GM13976 (cell line): ENCODE data around the gene VARS2.

ENCODE experiments used
- DNase-seq: peaks from one replicate; pipeline ENCODE4 v3.0.0; 2012; ENCODE audit warnings: low spot score
- CTCF ChIP-seq: IDR thresholded peaks from 2 replicates; pipeline ENCODE4 v1.5.1; 2012; ENCODE audit warnings: borderline replicate concordance, mild to moderate bottlenecking; ENCODE audit not compliant: insufficient read depth; ENCODE audit errors: extremely low read depth, missing control alignments, control extremely low read depth
- in situ Hi-C: fragments of 300-500 bp; cut with MboI; formaldehyde crosslinking; loops from one replicate; pipeline ENCODE4 v1.12.0; 2022; ENCODE audit warnings: low sequenced_read_pairs, mixed read lengths, inconsistent platforms; ENCODE audit not compliant: unreplicated experiment

The VARS2 gene

GRCh38 chr6:30894381-30894780, 19.7 kb upstream of the VARS2 start:
- no peak for TF ChIP-seq CTCF
- in situ Hi-C loops: no loop called here
- no peak for DNase-seq

GRCh38 chr6:30894935-30895334, 19.1 kb upstream of the VARS2 start:
- no peak for TF ChIP-seq CTCF
- in situ Hi-C loops: no loop called here
- DNase-seq: no peak

GRCh38 chr6:30895343-30895742, 18.7 kb upstream of the VARS2 start:
- TF ChIP-seq CTCF: no peak
- in situ Hi-C loops: no loop called here
- DNase-seq: no peak

DNA sequence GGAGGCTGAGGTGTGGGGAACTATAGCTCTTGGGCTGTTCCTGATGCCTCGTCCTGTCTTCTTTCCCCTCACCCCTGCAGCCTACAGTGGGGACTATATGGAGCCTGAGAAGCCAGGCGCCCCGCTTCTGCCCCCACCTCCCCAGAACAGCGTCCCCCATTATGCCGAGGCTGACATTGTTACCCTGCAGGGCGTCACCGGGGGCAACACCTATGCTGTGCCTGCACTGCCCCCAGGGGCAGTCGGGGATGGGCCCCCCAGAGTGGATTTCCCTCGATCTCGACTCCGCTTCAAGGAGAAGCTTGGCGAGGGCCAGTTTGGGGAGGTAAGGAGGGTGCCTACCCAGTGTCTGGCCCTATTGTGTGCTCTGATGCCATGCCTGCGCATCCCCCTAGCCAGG, 17.5 kb upstream of the VARS2 start:
- TF ChIP-seq CTCF: no peak
- in situ Hi-C loops: no loop called here
- no peak for DNase-seq

- no peak for TF ChIP-seq CTCF
- in situ Hi-C loops: no loop called here
- no peak for DNase-seq
Measured at GRCh38 chr6:30897882-30898281, 16.2 kb upstream of the VARS2 start.

DNA sequence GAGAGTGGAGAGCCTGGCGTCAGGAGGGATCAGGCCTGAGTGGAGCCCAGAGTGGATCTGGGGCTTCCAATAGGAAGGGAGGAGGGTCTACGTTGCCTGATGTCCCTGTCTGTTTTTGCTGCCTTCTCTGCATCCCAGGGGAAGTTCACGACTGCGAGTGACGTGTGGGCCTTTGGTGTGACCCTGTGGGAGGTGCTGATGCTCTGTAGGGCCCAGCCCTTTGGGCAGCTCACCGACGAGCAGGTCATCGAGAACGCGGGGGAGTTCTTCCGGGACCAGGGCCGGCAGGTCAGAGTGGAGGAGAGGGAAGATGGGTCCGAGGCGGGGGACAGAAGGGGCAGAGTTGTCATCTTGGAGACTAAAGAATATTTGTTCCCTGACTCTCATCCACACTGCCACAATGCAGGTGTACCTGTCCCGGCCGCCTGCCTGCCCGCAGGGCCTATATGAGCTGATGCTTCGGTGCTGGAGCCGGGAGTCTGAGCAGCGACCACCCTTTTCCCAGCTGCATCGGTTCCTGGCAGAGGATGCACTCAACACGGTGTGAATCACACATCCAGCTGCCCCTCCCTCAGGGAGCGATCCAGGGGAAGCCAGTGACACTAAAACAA, 15.2 kb upstream of the VARS2 start:
- in situ Hi-C loops: no loop called here
- no peak for DNase-seq

More for the DNA sequence above, 15.2 kb upstream of the VARS2 start:
- TF ChIP-seq CTCF: no peak
